T-helper 1 cell treated with Interleukin-12 subunit alpha and Interleukin-12 subunit beta and Interleukin-4 antibody, amounts not matched to agents 30 ng/mL and 1 ng/mL, for 36 hours (primary cell): ENCODE data around the gene DDX41. TPM values are rescaled to one million over a fixed set of nuclear protein-coding genes. Genes with fewer than 3 reads are reported as not detected.
"Not testable (repeated sequence)": the region's sequence is repeated elsewhere in the genome, so short reads cannot be mapped to it uniquely, and the experiment has no call there.

ENCODE experiments used
- intact Hi-C: fragments of 100-400 bp; cut with micrococcal nuclease; formaldehyde crosslinking; loops from one replicate; pipeline ENCODE4 v1.15.1; 2024
- total RNA-seq: library from RNA; stranded (reverse); gene quantifications from 2 replicates; pipeline ENCODE4 v1.2.3, GENCODE V29; 2022

DDX41 gene
- total RNA-seq, 1 donor from 2014 or later: 126 TPM

- intact Hi-C loops: no loop called here
Measured at GRCh38 chr5:177487975-177488374, 28.8 kb downstream of the DDX41 start.

DNA sequence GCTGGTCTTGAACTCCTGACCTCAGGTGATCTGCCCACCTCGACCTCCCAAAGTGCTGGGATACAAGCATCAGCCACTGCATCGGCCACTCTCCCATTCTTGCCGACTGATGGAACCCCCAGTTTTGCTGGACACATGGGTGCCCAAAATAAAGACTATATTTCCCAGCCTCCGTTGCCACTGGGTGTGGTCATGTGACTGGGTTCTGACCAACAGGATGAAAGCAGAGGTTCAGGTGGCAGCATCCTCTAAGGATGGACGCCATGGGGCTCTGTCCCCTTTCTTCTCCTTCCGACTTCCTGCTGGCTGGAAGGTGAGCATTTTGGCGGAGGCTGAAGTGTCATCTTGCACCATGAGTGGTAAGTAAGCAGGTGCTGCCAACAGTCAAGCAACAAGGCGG, 29.6 kb downstream of the DDX41 start:
- intact Hi-C loops: no loop called here

DNA sequence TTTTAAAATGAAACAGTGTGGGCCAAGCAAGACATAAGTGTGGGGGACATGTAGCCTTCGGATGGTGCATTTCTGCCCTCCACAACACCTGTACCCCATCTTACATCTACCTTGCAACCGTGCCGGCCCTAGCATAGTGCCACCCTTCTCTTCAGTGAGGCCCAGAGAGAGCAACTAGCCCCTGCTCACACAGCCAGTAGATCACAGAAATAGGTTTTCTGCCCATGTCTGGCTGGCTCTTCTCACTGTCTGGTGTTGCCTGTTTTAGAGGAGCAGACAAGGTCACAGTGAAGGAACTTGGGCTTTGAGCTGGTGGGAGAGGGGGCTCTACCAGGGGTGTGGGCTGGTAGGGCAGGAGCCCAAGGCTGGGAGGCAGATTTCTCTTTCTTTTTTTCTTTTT, 30.5 kb downstream of the DDX41 start:
- intact Hi-C loops: no loop called here

GRCh38 chr5:177485753-177486152, 31.0 kb downstream of the DDX41 start:
- intact Hi-C loops: not testable (repeated sequence)

DNA sequence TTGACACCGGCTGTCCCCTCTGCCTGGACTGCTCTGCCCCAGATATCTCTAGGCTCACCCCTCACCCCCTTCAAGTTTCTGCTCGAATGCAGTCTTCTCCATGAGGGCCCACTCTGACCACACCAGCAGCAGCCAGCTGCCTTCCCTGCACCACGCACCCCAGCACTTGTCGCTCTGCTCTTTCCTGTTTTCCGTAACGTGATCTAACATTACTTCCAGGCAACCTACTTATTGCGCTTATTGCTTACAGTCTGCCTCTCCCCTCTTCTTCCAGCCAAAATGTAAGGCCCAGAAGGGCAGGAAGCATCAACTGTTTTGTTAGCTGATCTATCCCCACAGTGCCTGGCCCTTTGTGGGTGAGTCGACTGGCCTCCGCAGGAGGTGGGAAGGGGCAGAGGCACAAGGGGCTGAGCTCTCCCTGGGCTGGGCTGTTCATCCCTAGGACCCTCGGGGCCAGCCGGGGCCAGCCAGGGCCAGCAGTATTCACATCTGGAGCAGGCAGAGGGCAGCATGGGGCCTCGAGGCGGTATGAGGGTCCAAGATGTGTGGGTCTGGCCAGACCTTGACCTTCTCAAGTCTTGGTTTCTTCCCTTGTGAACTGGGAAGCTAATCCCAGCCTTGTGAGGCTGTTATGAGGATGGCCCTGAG, 31.7 kb downstream of the DDX41 start:
- intact Hi-C loops: no loop called here

DNA sequence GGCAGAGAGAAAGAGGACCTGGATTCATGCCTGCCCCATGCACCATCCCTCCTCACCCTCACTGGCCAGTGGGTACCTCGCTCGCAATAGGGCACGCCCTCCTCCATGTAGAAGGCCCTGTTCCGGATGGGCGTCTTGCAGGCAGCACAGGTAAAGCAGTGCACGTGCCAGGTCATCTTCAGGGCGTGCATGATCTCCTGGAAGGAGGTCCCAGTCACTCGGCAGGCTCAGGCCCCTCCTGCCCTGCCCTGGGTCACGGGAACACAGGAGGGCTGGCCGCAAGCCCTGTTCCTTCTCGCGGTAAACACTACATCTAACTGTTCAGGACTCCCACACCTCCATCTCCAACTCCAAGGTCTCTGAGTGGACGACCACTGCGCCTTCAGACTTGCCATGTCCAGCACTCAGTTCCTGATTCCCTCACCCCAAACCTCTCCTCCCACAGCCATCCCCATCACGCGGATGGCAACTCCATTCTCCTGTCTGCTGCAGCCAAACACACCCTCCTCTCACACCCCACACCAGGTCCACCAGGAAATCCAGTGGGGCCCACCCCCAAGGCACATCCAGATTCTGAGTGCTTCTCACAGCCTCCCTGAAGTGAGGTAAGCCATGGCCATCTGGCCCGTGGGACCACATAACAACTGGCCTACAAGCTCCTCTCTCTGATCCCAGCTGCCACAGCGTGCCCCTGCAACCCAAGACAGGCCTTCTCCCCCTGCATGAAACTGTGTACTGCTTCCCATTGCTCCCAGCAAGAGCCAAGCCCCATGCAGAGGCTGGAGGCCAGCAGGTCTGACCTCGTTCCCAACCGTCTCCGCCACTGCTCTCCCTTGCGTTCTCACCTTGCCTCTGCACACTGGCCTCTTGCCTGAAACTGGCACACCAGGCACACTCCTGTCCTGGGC, 32.5 kb downstream of the DDX41 start:
- intact Hi-C loops: no loop called here

GRCh38 chr5:177483042-177483441, 33.7 kb downstream of the DDX41 start:
- intact Hi-C loops: no loop called here

GRCh38 chr5:177482359-177482795, 34.4 kb downstream of the DDX41 start:
- intact Hi-C loops: no loop called here

DNA sequence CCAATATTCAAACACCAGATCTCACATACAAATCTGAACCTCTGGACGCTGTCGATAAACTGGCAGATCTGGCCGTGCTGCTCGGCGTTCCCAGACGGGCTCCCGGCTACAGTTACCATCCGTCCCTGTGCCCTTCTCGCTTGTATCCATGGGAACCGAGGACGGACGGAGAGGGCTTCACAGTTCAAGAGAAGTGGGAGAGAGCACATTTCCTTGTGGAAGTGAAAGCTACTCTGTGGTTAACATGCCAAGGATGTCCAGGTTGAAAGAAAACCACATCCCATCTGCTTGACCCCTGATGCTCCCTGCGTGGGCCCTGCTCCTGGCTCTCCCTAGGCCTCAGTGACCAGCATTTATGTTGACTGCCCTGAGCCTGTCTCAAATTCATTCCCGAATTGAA, 37.0 kb downstream of the DDX41 start:
- intact Hi-C loops: loop anchor here (2.0 kb wide), 1 partner anchor 17 kb away; the partner anchor contains the start of gene PDLIM7

- intact Hi-C loops: loop anchor here (2.0 kb wide), 1 partner anchor 18 kb away; the partner anchor contains the start of gene PDLIM7
Measured at GRCh38 chr5:177478711-177479646, 37.8 kb downstream of the DDX41 start.

GRCh38 chr5:177477701-177478477, 38.9 kb downstream of the DDX41 start:
- intact Hi-C loops: loop anchor here (2.0 kb wide), 1 partner anchor 19 kb away; the partner anchor contains the start of gene PDLIM7

DNA sequence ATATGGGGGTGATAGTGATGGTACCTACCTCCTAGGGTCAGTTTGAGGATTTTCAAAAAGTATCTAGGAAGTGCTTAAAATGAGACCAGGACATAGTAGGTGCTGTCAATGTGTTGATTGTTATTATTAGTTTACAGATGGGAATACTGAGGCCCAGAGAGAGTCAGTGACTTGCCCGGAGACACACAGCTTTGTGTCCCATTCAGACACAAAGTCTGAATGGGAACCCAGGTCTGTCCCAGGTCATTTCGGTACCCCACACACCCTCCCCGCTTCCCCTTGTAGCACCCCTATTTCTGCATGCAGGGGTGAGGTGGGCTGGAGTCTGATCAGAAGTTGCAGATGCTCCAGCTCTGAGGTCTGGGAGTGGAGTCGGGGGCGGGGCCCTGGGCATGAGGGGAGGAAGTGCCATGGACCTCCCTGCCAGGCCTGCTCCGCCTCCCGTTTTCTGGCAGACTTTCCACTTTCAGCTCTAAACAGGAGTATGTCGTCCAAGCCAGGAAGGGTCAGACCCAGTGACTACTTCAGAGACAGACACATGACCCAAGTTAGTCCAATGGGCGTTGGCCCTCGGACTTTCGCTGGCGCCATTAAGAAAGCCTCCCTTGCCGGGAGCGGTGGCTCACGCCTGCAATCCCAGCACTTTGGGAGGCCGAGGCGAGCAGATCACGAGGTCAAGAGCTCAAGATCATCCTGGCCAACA, 40.1 kb downstream of the DDX41 start:
- intact Hi-C loops: no loop called here

DNA sequence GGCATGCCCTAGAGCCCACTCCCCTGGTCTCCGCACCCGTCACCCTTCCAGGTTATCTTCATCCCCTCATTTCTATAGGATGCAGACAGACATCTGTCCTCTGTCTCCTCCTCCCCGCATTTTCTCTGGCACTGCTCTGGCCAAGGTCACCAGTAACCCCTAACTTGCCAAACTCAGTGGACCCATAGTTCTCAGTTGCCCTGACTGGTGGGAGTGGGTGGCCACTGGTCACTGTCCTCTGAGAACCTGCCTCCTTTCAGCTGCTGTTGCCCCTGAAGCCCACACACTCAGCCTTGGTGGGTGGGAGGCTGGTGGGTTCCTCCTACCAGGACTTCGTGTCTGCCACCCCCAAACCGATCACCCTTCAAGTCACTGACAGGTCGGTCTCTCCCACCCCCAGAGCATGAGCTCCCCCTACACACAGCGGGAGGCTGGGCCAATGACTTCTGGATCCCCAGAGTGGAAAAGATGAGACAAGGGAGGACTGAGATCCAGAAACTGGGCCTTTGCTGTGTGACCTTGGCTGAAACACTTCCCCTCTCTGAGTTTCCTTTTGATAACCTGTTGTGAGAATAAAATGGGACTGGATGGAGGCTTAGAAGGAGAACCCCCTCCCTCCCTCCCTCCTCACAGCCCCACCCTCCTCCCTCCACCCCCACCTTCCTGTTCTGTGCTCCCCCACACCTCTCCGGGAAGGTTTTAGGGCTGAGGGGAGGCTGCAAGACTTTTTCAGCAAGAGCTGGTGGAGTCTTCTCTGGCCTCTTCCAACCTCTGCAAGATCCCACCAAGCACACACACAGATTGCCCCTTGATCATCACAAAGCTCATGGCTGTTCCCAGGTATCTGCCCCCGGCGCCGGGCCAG, 41.0 kb downstream of the DDX41 start:
- intact Hi-C loops: no loop called here

GRCh38 chr5:177474846-177475562, 41.8 kb downstream of the DDX41 start:
- intact Hi-C loops: no loop called here

- intact Hi-C loops: no loop called here
Measured at GRCh38 chr5:177474002-177474476, 42.7 kb downstream of the DDX41 start.

- intact Hi-C loops: loop anchor here (1.0 kb wide), 1 partner anchor 24 kb away; the partner anchor contains the start of gene PDLIM7
Measured at GRCh38 chr5:177473443-177474001, 43.2 kb downstream of the DDX41 start, which contains the start of gene DBN1. TSS of gene DBN1 (minus strand) at chr5:177473634. CDS start at chr5:177473521, 113 bp downstream.
